ENCODE measurements around the gene ZNRD2. TPM values are rescaled to one million over a fixed set of nuclear protein-coding genes. Genes with fewer than 3 reads are reported as not detected.
A peak's percentile ranks its signal among the peaks of the same experiment; 100 is the strongest.

ZNRD2 gene
- polyA plus RNA-seq, 3 donors, result 50.0 to 72.9 (median 58.8) TPM

DNA sequence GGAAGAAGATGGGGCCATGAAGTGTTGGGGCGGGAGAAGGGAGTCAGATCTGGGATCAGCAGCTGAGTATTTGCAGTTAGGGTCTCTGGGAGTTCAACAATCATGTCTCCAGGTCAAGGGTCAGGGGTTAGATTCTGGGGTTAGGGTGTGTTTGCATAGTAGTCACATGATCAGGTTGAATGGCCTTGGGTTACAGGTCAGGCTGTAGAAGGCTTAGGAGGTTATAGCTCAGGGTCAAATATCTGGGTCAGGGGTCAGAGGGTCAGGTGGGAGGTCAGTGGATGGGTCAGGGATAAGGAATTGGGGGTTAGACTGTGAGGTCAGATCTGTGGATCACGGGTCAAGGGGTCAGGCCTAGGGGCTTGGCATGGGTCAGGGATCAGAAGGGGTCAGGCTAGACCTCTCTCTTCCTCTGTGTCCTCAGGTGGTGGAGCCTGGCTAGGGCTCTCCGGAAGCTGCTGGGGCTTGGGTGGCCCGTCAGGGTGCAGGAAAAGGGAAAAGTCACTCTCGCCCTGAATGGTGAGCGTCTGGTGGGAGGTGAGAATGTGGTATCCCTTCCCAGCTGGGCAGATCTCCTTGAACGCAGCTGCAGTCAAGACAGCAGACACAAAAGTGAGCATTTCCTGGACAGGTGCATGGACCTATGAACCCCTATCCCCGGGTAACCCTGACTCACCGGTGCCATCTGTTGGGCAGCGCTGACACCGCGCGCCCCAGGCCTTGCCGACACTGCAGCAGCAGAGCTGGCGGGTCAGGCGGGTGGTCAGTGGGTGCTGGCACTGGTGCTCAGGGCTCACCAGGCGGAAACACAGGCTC is 18.5 kb upstream of the ZNRD2 start:
- 32 to 67% (median 61%) methylated on average over 17 of the region's 17 CpGs for WGBS, 3 donors
- H3K27ac ChIP-seq (ENCODE audit: low read depth, low read length), result no peak overlapping the region

DNA sequence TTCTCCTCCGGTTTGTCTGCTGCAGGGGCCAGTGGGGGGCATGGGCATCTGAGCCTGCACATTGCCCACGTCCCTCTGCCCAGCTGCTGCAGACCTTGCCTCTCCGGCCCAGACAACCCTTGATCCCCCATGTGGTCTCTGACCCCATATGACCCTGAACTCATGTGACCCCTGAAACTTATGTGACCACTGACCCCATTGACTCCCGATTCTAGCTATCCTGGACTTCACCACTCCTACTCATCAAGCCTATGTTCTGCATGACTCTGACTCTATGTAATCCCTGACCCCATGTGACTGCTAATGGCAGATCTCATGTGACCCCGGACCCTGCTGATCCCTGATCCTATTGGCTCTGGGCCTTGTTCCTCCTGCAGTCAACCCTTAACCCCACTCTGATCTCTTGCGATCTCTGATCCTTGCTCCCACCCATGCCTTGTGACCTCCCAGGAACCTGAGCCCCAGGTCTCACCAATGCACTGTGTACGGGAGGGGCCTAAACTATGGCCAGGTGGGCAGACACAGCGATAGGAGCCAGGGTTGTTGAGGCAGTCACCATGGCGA is 17.8 kb upstream of the ZNRD2 start:
- 72 to 86% (median 82%) methylated on average over 9 of the region's 9 CpGs for whole genome bisulfite sequencing, 3 donors

DNA sequence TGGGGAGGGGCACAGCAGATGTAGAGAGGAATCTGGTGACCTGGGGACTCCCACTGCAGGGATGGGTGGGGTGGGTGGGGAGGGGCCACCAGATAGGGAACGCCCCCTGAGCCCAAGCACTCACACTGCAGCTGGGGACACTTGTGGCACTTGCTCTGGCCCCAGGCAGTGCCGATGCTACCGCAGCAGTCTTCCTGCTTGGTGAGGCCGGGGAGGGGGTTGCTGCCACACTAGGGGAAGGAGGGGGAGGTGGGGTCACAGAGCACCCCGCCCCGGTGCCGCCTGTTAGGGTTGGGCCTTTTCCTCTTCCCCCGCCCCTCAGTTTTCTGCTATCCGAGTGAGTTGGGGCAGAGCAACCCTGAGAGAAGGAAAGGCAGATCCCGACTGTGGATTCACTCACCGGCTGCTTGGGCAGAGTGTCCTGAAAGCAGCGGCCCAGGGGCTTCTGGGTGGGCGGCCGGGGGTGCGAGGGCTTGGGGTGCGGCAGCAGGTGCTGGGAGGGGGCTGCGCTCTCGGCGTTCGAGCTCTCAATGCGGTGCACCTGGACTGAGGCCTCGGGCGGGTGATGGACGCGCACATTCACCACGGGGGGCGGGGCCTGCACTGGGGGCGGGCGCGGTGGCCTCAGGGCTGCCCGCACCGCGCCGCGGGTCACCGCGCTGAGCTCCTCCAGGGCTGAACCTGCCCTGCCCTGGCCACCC is 16.8 kb upstream of the ZNRD2 start:
- no peak overlapping the region for H3K27ac ChIP-seq (ENCODE audit: low read depth, low read length)
- 56 to 82% (median 75%) methylated on average over 26 to 37 of the region's 37 CpGs for WGBS, 3 donors

More for the DNA sequence above, 17.8 kb upstream of the ZNRD2 start:
- no peak overlapping the region for H3K27ac ChIP-seq (ENCODE audit: low read depth, low read length)

DNA sequence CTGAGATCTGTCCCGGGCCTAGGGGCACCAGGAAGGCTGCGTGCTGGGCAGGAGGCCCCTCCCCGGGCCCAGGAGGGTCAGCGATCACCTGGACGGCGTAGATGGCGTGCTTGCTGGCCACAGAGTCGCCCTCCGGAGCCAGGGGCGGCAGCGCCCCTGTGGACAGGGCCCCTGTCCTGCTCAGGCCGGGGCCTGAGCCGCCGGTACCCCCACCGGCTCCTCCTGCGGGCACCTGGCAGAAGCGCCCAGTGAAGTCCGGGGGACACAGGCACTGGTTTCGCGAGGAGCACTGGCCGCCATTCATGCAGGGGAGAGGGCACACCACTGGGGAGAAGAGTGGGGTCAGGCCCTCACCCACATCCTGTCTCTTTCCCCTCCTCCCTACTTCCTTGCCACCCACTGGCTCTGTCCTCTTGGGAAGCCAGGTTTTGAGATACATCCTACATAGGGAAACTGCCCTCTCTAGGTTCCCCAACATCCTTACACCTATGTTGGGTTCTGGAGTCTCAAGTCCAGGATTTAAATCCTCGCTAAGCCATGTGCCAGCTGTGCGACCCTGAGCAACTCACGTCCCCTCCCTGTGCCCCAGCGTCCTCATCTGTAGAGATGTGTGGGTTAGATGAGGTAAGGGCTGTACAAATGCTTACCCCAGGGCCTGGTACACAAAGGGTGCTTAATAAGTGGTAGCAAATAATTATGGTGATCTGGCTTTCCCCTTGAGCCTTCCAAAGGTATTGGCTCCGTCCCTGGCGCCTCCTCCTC is 16.0 kb upstream of the ZNRD2 start:
- 82 to 89% (median 88%) methylated on average over 23 to 27 of the region's 27 CpGs for WGBS, 3 donors
- no peak overlapping the region for H3K27ac ChIP-seq (ENCODE audit: low read depth, low read length)

DNA sequence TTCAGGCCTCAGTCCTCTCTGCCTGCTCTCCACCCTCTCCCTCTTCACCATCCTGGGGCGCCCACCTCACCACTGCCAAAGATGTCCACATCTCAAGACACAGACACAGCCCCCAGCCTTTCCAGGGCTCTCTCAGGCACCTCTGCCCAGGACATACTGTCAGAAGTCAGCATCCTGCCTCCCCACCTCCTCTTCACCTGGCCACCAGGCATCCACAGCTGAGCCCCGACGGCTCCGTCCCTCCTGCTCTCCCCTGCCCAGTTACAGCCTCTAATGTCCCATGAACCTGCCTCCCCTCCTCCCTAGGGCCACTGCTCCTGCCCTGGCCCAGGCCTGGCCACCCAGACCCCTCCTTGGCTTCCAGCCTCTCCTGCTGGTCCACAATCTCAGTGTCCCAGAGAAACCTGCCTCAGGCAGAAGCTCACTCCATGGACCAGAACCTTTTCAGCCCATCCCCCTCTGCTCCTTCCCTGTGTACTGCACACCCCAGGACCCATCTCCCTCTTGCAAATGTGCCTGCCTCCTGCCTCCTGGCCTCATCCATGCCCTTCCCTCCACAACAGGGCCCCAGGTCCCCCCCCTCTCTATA is 15.3 kb upstream of the ZNRD2 start:
- WGBS, 3 donors, result 86 to 94% (median 94%) methylated on average over 4 of the region's 4 CpGs
- no peak overlapping the region for H3K27ac ChIP-seq (ENCODE audit: low read depth, low read length)

DNA sequence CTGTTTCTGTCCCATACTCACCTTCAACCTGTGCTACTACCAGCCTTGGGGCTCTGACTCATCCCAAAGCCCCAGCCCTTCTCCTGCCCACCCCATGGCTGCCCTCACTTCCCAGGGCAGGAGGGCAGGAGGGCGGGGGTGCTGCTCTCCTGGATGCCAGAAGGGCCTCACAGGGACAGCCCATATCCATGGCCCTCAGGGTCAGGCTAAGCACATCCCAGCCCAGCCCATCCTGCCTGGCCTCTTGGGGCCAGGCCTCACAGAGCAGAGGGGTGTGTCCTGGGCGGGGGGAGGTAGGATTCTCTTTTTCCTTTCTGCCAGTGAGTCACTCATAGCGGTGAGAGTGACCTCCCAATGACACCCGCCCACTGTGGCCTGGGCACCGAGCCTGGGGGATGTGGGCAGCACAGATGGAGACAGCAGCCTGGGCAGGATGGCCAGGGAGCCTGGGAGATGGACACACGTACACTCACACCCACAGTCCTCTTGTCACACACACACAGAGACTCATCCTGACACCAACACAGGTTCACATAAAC is 14.5 kb upstream of the ZNRD2 start:
- WGBS, 3 donors, result 35 to 52% (median 37%) methylated on average over 6 of the region's 6 CpGs
- no peak overlapping the region for H3K27ac ChIP-seq (ENCODE audit: low read depth, low read length)

DNA sequence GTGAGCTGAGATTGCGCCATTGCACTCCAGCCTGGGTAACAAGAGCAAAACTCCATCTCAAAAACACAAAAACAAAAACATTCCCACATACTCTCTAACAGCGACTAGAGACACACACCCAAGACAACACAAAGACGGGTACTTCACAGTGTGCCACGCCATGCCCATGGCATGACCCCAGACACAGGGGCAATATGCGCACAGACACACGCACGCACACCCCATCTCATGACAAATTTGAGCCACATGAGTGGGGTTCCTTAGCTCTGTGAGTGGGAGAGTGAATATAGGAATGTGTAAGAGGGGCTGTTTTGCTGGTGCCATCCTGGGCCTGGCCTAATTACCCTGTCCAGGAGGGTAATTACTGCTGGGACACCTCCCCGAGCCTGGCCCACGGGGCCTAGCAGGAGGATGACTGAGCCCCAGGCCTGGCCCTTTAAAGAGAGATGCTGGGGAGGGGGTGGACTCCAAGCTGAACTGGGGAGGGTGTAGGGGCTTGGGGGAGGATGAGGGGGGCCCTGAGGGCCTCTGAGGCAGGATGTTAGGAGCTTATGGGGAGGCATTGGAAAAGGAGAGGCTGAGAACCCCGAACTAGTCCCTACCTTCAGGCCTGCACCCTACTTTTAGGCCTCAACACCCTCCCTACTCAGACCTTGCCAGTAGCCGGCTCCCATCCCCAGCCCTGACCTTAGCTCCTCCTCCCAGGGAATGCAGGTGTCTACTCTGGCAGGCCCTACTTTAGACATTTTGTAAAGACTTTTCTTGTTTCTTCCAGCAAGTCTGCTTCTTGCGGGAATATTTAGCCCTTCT is 13.6 kb upstream of the ZNRD2 start:
- no peak overlapping the region for H3K27ac ChIP-seq (ENCODE audit: low read depth, low read length)
- WGBS, 3 donors, result 71 to 83% (median 79%) methylated on average over 12 of the region's 12 CpGs

DNA sequence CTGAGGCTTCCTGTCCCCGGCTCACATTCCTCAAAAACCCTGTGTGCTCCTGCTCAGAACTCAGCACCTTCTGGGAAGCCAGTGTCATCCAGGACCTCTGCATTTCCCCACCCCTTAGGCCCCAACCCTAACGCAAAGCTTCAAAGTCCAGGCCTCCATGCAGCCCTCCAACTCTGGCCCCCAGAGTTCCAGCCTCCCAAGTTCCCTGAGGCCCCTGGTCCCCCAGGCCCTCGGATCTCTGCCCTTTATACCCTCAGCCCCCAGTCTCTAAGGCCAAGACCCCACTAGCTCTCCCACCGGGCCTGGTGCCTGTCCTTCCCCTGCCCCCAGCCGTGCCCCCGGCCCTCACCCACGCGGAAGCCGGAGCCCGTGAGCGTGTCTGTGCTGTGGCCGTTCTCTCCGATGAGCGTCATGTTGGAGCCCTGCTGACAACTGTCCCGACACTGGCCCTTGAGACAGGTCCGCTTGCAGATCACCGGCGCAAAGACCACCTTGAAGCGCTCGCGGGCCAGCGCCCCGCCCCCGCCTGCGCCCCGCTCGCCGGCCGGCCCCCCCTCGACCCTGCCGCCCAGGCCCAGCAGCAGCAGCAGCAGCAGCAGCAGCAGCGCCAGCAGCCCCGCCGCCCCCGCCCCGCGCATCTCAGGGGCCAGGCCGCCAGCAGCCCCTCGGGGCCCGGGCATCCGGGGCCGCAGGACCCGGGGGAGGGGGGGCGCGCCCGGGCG is 12.8 kb upstream of the ZNRD2 start:
- 3 to 6% (median 4%) methylated on average over 32 to 47 of the region's 47 CpGs for WGBS, 3 donors
- H3K27ac ChIP-seq (ENCODE audit: low read depth, low read length), result no peak overlapping the region

DNA sequence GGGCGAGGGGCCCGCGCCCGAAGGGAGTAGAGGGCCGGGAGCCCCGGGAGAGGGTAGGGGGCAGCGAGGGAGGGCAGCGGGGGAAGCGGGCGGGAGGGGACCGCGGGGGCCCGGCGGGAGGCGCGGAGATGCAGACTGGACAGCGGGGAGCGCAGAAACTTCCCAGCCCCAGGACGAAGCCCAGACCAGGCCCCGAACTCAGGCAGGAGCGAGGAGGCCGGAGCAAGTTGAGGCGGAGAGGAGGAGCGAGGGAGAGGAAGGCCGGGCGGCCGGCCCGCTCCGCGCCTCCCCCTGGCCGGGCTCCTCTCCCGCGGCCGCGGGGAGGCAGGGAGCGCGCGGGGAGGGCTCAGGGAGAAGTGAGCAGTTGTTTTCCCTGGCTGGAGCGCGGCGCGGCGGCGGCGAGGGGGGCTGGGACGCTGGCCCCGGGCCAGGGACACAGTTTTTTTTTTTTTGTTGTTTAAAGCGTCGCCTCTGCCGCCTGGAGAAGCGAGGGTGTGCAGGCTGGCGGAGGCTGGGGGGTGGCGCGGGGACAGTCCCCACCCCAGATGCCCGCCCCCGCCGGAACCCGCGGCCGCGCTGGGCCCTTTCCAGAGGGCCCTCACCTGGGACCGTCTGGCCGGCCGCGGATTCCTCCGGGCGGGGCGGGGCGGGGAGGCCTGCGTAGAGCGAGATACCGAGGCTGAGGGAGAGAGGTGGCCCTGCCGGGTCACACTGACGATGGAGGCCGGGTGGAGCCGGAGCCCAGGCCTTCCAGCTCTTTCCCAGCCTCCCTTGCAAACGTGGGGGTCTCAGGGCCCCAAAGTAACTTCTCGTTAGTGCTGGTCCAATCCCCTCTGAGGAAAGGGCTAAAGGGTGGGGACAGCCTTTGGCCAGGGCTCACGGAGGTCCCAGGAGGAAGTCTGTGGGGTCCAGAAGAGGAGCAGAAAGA is 12.0 kb upstream of the ZNRD2 start, which contains the start of gene LTBP3:
TSS of gene LTBP3 (minus strand) at position 358 of the 928 bp plus-strand sequence. CDS start 400 bp downstream, outside the sequence.
- WGBS, 3 donors, result 0 to 1% (median 1%) methylated on average over 24 to 78 of the region's 79 CpGs
- peak within 1 kb of the TSS; percentile 61 for H3K27ac ChIP-seq (ENCODE audit: low read depth, low read length)

DNA sequence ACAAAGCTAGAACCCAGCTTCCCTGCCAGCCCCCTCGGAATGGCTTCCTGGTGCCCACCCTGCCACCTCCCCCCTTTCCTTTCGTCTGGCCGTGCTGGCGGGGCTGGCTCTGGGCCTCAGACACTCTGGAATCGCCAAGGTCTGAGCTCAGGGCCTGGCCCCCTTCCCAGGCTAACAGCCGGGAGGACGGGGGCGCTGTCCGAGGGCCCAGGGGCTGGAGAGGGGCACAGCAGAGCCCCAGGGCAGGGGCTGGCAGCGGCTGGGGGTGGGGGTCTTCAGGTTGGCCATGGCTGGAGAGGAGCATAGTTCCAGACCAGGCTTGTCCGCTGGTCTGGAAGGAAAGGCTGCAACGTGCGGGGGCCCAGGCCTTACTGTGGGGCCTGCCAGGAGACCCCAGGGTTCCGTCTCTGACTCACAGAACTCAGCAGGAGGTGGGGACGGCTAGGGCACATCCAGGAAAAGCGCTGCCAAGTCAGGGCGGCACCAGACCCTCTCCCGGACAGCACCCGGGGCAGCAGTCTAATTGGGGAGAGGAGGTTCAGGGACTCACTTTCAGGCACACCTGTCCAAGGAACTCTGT is 11.3 kb upstream of the ZNRD2 start:
- peak overlapping the region; percentile 61 for H3K27ac ChIP-seq (ENCODE audit: low read depth, low read length)
- WGBS, 3 donors, result 33 to 43% (median 35%) methylated on average over 17 to 19 of the region's 19 CpGs

DNA sequence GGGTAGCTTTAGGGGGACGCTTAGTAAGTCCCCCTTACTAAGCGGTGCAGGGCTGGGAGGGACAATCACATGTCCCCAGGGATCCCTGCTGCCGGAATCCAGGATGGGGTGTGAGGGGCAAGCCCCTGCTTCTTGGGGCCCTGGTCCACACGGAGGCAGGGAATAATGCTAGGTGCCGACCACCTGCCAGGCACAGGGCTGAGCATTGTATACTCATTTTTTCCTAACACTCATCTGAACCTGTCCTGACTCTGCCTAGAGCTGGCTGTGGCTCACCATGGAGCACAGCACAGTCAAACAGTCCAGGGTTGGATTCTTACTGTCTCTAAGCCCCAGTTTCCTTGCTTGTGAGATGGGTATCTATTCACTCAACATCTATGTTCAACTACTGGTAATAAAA is 10.7 kb upstream of the ZNRD2 start:
- peak overlapping the region; percentile 61 for H3K27ac ChIP-seq (ENCODE audit: low read depth, low read length)
- 53 to 74% (median 73%) methylated on average over 5 of the region's 5 CpGs for WGBS, 3 donors

DNA sequence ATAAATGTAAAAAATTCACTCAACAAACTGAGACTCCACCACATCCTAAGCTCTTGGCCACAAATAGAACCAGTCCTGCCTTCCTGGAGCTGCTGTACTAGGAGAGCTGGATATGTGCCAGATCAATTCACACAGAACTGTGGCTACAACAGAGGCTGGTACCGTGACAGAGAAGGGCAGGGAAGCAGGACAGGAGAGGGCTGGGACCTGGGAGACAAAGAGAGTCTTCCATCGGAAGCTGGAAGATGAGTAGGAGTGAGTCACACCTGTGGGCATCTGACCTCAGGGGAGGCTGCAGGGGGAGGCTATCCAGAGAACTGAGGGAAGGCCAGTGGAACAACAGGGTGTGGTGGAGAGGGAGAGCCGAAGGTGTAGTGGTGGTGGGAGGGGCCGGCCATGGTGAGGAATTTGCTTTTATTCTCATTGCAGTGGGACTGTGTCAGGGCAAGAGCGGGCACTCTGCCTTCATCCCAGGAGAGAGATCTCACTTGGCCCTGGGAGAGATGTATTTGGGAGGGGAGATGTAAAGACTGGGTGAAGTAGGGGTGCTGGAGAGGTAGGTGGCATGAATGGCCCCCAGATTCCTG is 10.2 kb upstream of the ZNRD2 start:
- peak overlapping the region; percentile 83 for H3K27ac ChIP-seq (ENCODE audit: low read depth, low read length)
- WGBS, 3 donors, result 37 to 59% (median 48%) methylated on average over 5 of the region's 5 CpGs

DNA sequence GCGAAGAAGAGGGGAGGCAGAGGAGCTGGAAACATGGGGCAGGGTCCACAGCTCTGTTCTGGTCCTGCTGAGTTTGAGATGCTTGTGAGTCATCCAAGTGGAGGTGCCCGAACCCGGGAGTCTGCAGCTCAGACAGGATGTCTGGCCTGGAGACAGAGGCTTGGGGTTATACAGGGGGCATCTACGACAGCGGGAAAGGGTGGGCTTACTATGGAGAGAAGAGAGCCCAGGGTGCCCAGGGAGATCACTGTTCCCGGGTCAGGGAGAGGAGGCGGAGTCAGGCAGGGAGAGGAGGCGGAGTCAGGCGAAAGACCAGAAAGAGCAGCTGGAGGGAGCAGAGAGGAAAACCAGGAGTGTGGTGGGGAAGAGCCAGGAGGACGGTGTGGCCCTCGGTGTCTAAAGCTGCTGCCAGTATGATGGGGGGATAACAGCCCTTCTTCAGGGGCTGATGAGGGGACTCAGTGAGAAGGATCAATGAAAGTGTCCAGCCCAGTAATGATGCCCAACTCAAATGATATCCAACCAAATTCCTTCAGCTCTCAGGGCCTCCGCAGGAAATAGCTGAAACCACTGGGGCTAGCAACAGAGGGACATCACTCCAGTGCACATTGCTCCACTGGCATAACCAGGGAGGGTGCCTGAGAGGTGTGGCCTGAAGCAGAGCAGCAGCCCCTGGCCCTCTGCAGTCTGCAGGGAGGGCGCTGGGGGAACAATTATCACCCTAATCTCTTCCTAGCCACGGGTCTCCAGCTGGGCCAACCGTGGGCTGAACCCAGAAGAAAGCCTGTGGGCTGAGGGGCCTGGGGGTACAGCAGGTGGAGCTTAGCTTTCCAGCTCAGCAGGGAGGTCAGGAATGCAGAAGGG is 9.5 kb upstream of the ZNRD2 start:
- H3K27ac ChIP-seq (ENCODE audit: low read depth, low read length), result peak overlapping the region; percentile 83
- 34 to 44% (median 38%) methylated on average over 15 of the region's 15 CpGs for WGBS, 3 donors

DNA sequence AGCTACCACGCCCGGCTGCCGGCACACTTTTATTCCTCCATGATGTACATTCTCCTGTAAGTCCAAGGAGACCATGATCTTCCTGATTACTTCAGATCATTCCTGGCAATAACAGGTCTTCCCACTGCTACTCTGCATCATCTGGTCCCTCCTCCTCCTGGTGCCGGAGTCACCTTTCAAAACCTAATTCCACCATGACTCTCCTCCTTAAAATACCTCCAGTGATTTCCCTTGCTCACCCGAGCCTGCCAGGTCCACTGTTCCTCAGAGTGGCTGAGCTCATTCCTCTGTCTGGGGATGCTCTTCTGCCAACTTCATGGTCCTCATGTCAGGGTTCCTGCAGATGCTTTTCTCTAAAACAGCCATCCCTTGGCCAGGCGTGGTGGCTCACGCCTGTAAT is 8.3 kb upstream of the ZNRD2 start:
- WGBS, 3 donors, result 90 to 94% (median 91%) methylated on average over 7 of the region's 7 CpGs
- no peak overlapping the region for H3K27ac ChIP-seq (ENCODE audit: low read depth, low read length)

Measured in adipose tissue (tissue), 3 donors.